GM19351 (cell line): ENCODE measurements around the gene GSTT2.

ENCODE experiments used
- ATAC-seq: cut with Tn5 transposase; IDR thresholded peaks from one replicate; pipeline ENCODE4 v1.9.1; 2021; ENCODE audit warnings: mild to moderate bottlenecking, moderate library complexity; ENCODE audit not compliant: unreplicated experiment

The GSTT2 gene

GRCh38 chr22:24008022-24008283, 28.0 kb downstream of the GSTT2 start:
- ATAC-seq: no peak

- no peak for ATAC-seq
Measured at GRCh38 chr22:24008381-24009226, 28.7 kb downstream of the GSTT2 start.

DNA sequence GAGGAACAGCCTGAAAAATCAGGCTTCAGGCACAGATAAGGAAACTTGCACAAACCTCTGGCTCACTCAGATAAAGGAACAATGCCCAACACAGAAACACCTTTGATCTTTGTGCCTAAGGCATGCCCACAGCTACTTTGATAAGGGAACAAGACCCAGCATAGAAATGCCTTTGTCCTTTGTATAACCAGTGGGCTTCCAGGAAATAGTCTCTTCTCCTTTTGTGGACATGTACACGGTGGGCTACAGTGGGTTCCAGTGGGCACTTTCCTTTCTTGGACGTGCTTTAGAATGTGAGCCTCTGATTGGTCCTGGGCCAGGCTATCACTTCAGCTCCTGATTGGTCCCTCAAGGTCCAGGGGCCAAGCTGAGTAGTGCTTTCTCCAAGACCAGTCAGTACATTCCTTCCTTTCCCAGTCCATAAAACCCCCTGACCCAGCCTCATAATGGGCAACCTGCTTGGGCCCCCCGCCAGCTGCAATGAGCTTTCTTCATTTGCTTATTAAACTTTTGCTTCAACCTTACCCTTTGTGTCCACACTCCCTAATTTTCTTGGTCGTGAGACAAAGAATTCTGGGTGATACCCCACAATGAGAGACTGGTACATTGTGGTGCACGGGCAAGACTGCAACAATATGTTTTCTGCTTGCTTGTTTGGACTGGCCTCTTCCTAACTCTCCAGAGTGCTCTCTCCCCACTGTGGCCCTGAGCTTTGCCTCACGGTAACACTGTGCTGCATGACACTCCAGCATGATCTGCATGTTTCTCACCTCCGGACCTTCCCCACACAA, 29.5 kb downstream of the GSTT2 start:
- no peak for ATAC-seq

DNA sequence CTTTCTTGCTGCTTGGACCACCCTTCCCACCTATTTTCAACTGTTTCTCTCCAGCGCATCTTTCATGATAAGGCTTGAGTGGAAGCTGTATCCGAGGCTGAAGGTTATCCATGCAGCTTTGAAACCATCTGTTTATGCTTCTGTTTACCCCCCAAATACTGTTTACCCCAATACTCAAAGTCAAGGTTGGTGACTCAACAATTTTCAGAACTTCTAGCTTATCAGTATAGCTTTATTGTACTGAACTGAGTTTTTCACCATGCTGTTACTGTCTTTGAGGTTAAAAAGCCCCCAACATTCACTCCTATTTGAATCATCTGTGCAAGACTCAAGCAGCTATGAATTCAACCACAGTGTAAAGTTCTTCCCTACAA, 30.1 kb downstream of the GSTT2 start:
- ATAC-seq: no peak

DNA sequence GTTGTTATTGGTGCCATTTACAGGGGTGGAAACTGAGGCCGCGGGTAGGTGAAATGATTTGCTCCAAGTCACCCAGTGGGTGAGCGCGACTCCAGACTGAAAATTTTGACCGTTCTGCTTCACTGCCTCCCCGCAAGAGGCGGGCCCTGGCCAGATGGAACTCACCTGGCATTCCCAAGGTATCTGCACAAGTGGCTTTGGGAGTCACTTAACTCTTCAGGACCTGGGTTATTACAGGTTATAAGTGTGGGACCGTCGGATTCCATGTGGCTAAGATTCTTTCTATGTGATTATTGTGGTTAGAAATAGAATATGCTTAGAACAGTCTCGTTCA, 31.8 kb downstream of the GSTT2 start:
- peak; percentile 13 for ATAC-seq

GRCh38 chr22:24016156-24016555, 36.2 kb downstream of the GSTT2 start:
- ATAC-seq: no peak

DNA sequence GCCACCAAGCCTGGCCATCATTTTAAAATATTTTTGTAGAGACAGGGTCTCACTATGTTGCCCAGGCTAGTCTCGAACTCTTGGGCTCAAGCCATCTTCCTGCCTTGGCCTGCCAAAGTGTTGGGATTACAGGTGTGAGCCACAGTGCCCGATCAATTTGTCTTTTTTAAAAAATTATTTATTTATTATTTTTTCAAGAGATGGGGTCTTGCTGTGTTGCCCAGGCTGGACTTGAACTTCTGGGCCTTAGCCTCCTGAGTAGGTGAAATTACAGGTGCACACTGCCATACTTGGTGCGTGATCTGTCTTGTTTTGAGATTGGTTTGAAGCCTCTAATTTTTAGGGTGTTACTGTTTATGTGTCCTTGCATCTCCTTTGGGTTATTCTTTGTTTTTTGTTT, 41.4 kb downstream of the GSTT2 start:
- ATAC-seq: no peak

GRCh38 chr22:24023204-24023789, 43.4 kb downstream of the GSTT2 start:
- no peak for ATAC-seq

DNA sequence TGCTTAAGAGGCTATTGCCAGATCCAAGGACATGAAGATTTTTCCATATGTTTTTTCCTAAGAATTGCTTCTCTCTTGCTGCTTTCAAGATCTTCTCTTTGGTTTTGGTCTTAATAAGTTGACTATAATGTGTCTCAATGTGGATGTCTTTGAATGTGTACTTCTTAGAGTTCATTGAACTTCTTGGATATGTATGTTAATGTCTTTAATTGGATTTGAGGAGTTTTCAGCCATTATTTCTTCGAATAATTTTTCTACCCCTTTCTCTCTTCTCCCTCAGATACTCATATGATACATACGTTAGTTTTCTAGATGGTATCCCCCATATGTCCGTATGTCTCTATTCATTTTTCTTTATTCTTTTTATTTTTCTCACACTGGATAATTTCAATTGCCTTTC, 44.4 kb downstream of the GSTT2 start:
- ATAC-seq: no peak

DNA sequence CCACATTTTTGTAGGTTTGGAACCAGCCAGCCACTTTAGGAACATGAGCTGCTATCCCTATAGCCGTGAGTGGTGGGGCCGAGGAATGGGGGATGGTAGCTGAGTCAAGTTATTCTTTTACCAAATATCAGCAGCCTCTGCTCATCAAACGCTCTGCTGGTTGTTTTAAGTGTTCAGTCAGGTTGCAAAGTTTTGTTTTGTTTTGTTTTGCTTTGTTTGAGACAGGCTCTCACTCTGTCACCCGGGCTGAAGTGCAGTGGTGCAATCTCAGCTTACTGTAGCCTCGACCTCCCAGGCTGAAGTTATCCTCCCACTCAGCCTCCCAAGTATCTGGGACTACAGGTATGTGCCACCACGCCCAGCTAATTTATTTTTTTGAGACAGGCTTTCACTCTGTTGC, 45.5 kb downstream of the GSTT2 start:
- no peak for ATAC-seq

- no peak for ATAC-seq
Measured at GRCh38 chr22:24026056-24026455, 46.1 kb downstream of the GSTT2 start.

GRCh38 chr22:24026733-24027132, 46.8 kb downstream of the GSTT2 start:
- ATAC-seq: no peak

DNA sequence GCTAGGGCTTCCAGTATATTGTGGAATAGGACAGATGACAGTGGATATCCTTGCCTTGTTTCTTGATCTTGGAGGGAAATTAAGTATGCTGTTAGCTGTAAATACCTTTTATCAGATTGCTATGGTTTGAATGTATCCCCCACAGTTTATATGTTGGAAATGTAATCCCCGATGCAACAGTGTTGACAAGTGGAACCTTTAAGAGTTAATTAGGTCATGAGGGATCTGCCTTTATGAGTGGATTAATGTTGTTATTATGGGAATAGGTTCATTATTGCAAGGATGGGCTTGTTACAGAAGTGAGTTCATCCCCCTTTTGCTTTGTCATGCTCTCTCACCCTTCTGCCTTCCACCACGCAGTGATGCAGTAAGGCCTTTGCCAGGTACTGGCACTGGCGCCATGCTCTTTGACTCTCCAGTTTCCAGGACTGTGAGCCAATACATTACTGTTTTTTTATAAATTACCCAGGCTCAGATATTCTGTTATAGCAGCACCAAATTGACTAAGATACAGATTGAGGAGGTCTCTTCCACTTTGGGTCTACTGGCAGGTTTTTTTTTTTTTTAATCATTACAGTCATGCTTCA, 47.5 kb downstream of the GSTT2 start:
- no peak for ATAC-seq

DNA sequence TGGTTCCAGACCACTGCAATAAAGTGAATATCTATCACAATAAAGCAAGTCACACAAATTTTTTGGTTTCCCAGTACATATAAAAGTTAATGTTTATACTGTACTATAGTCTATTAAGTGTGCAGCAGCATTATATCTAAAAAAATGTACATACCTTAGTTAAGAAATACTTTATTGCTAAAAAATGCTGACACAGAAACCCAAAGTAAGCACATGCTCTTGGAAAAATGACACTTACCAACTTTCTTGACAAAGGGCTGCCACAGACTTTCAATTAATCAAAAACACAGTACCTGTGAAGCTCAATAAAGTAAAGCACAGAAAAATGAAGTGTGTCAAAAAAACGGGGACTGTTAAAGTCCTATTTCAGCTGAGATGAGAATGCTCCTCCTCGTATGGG, 48.1 kb downstream of the GSTT2 start:
- ATAC-seq: no peak

DNA sequence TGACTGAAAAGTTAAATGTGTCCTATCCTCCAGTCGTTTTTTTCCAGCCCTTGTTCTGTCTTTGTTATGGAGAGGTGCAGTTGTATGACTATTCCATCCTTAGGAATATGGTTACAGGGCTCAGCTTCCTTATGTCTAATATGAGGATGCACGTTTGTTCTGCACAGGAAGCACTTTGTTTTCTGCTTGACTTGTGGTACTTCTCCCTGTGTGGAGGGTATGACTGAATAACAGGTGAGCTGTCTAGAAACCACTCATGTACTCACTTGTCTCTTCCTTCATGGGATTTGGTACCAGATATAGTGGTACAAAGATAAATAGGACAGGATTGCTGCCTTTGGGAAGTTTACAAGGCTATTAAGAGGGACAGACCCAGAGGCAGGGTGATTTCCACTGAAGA, 48.6 kb downstream of the GSTT2 start:
- no peak for ATAC-seq

DNA sequence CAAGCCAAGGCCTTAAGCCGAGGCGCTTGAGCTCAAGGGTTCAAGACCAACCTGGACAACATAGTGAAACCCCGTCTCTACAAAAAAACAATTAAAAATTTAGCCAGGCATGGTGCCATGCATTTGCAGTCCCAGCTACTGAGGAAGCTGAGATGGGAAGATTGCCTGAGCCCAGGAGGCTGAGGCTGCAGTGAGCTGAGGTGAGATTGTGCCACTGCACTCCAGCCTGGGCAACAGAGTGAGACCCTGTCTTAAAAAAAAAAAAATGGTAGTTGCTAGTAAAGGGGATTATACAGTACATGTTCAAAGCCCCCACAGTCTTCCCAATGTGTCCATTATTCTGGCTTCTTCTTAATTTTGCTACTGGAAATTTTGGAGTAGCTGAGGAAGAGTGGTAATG, 49.4 kb downstream of the GSTT2 start:
- no peak for ATAC-seq

- no peak for ATAC-seq
Measured at GRCh38 chr22:24030186-24030702, 50.3 kb downstream of the GSTT2 start.
